ENCODE measurements around the gene KIF5C. TPM values are rescaled to one million over a fixed set of nuclear protein-coding genes. Genes with fewer than 3 reads are reported as not detected.

KIF5C gene
- total and polyA plus RNA-seq, 2 donors (not counting 1 experiment from before 2014, with no cell fraction given) = 1.9 to 6.1 TPM

- WGBS (ENCODE audit: insufficient coverage) = 24% methylated on average over 2 of the region's 4 CpGs
- DNase-seq (no peak), ATAC-seq (ENCODE audit: low read depth) (no peak)
- Mint-ChIP-seq H3K9me3 (ENCODE audit: insufficient read depth) (no peaks in the 10 kb centered on the region), H3K4me3 (no peak overlapping the region), H3K4me1 (no peaks in the 10 kb centered on the region), H3K27me3 (no peaks in the 10 kb centered on the region), H3K27ac (no peak overlapping the region)
- ChIA-PET CTCF (no interaction called here), POLR2A (no interaction called here)
- Histone ChIP-seq H3K9ac (ENCODE audit: low read length) (no peak overlapping the region), H2AFZ (ENCODE audit: insufficient read depth, low read depth, low read length, poor library complexity, severe bottlenecking) (no peak overlapping the region), H3K4me2 (replicated peaks; ENCODE audit: low read depth, low read length, poor library complexity, severe bottlenecking) (no peak overlapping the region), H3K4me1 (ENCODE audit: control insufficient read depth in 2 of 2, insufficient read depth in 2 of 2, low read length in 2 of 2) (no peaks in the 10 kb centered on the region), H3K79me2 (ENCODE audit: control insufficient read depth, insufficient read depth, low read length) (no peaks in the 10 kb centered on the region), H3K27ac (ENCODE audit: low read length in 2 of 2) (no peak overlapping the region), H3K27me3 (replicated peaks in 1 of 4; ENCODE audit: control extremely low read depth in 1 of 4, control insufficient read depth in 3 of 4, insufficient read depth in 4 of 4, low read length in 3 of 4) (no peaks in the 10 kb centered on the region), H4K20me1 (ENCODE audit: control insufficient read depth, insufficient read depth, low read length, poor library complexity, severe bottlenecking) (no peaks in the 10 kb centered on the region), H3K36me3 (replicated peaks in 1 of 2; ENCODE audit: control extremely low read depth in 1 of 2, control insufficient read depth in 1 of 2, extremely low read depth in 1 of 2, insufficient read depth in 2 of 2, low read length in 1 of 2) (no peaks in the 10 kb centered on the region), H3K9me3 (ENCODE audit: control extremely low read depth in 1 of 3, control insufficient read depth in 2 of 3, insufficient read depth in 1 of 3, low read length in 2 of 3) (no peaks in the 10 kb centered on the region), H3K4me3 (ENCODE audit: control extremely low read depth in 1 of 5, extremely low read depth in 1 of 5, insufficient read depth in 1 of 5, low read depth in 2 of 5, low read length in 4 of 5) (no peak overlapping the region)
- TF ChIP-seq EZH2 (IDR thresholded peaks at IDR 0.05; ENCODE audit: borderline replicate concordance, insufficient read depth, low read depth, low read length, poor library complexity, severe bottlenecking) = no peak
- intact Hi-C loops (cut with micrococcal nuclease) = no loop called here
These were observed 82.0 kb downstream of the KIF5C start for GRCh38 chr2:148957023-148957422.

- intact Hi-C loops (cut with micrococcal nuclease) = no loop called here
- H3K4me3 Mint-ChIP-seq = no peak overlapping the region
- H3K36me3 ChIP-seq (replicated peaks in 1 of 2; ENCODE audit: control extremely low read depth in 1 of 2, control insufficient read depth in 1 of 2, extremely low read depth in 1 of 2, insufficient read depth in 2 of 2, low read length in 1 of 2) = no peaks in the 10 kb centered on the region
These were observed 84.7 kb downstream of the KIF5C start for GRCh38 chr2:148959745-148960144.

More at GRCh38 chr2:148959745-148960144, 84.7 kb downstream of the KIF5C start:
- no peak overlapping the region for H3K27ac Mint-ChIP-seq
- CTCF ChIA-PET = no interaction called here
- TF ChIP-seq EZH2 (IDR thresholded peaks at IDR 0.05; ENCODE audit: borderline replicate concordance, insufficient read depth, low read depth, low read length, poor library complexity, severe bottlenecking) = no peak
- TF ChIP-seq, protein P1, sequence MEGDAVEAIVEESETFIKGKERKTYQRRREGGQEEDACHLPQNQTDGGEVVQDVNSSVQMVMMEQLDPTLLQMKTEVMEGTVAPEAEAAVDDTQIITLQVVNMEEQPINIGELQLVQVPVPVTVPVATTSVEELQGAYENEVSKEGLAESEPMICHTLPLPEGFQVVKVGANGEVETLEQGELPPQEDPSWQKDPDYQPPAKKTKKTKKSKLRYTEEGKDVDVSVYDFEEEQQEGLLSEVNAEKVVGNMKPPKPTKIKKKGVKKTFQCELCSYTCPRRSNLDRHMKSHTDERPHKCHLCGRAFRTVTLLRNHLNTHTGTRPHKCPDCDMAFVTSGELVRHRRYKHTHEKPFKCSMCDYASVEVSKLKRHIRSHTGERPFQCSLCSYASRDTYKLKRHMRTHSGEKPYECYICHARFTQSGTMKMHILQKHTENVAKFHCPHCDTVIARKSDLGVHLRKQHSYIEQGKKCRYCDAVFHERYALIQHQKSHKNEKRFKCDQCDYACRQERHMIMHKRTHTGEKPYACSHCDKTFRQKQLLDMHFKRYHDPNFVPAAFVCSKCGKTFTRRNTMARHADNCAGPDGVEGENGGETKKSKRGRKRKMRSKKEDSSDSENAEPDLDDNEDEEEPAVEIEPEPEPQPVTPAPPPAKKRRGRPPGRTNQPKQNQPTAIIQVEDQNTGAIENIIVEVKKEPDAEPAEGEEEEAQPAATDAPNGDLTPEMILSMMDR (IDR thresholded peaks at IDR 0.05) = no peak
- H3K9me3 ChIP-seq (ENCODE audit: control extremely low read depth in 1 of 3, control insufficient read depth in 2 of 3, insufficient read depth in 1 of 3, low read length in 2 of 3) = no peaks in the 10 kb centered on the region
- no peak overlapping the region for H3K4me2 ChIP-seq (replicated peaks; ENCODE audit: low read depth, low read length, poor library complexity, severe bottlenecking)
- no peaks in the 10 kb centered on the region for H3K4me1 ChIP-seq (ENCODE audit: control insufficient read depth in 2 of 2, insufficient read depth in 2 of 2, low read length in 2 of 2)
- no peak overlapping the region for H2AFZ ChIP-seq (ENCODE audit: insufficient read depth, low read depth, low read length, poor library complexity, severe bottlenecking)
- H3K4me3 ChIP-seq (ENCODE audit: control extremely low read depth in 1 of 5, extremely low read depth in 1 of 5, insufficient read depth in 1 of 5, low read depth in 2 of 5, low read length in 4 of 5) = no peak overlapping the region
- POLR2A ChIA-PET = no interaction called here
- no peak for DNase-seq
- H4K20me1 ChIP-seq (ENCODE audit: control insufficient read depth, insufficient read depth, low read length, poor library complexity, severe bottlenecking) = no peaks in the 10 kb centered on the region
- H3K79me2 ChIP-seq (ENCODE audit: control insufficient read depth, insufficient read depth, low read length) = no peaks in the 10 kb centered on the region
- no peak for ATAC-seq (ENCODE audit: low read depth)
- WGBS (ENCODE audit: insufficient coverage) = 100% methylated on average over 2 of the region's 5 CpGs
- no peak overlapping the region for H3K27ac ChIP-seq (ENCODE audit: low read length in 2 of 2)
- H3K27me3 ChIP-seq (replicated peaks in 1 of 4; ENCODE audit: control extremely low read depth in 1 of 4, control insufficient read depth in 3 of 4, insufficient read depth in 4 of 4, low read length in 3 of 4) = peaks cover 0 to 3% (median 0%) of the 10 kb centered on the region in 4 experiments
- H3K4me1 Mint-ChIP-seq = peaks cover 1% of the 10 kb centered on the region
- H3K9ac ChIP-seq (ENCODE audit: low read length) = no peak overlapping the region
- H3K27me3 Mint-ChIP-seq = no peaks in the 10 kb centered on the region
- H3K9me3 Mint-ChIP-seq (ENCODE audit: insufficient read depth) = no peaks in the 10 kb centered on the region

Data from B cell (primary cell).